COLO668 (cell line): Measurements from ENCODE around the gene TFRC.
"Not testable (repeated sequence)": the region's sequence is repeated elsewhere in the genome, so short reads cannot be mapped to it uniquely, and the experiment has no call there.

Source experiments
- DNase-seq: peaks from one replicate; lab custom pipeline; 2025; ENCODE audit not compliant: unreplicated experiment; lab: John Stamatoyannopoulos, UW

The TFRC gene

DNA sequence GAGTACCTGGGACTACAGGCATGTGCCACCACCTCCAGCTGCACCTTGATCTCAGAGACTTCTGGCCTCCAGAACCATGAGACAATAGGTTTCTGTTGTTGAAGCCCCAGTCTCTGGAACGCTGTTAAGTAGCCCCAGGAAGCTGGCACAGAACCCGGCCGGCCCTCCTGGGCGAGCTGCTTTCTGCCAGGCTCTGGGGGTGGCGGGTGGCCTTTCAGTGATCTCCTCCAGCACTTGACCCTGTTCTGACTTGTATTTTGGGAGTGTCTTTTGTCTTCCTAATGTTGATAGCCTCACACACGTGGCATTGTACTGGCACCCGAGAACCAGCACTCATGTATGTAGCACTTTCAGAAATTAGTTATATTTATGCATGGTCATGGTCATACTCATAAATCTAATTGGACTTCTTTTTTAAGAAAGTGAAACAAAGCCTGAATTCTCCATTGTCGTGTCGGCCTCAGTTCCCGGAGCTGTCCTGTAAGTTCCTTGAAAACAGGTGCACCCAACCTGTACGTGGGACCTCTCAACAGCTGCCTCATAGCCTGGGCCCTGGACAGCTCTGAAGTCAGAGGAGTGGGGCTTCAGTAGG is 74.0 kb downstream of the TFRC start:
- DNase-seq: no peak

DNA sequence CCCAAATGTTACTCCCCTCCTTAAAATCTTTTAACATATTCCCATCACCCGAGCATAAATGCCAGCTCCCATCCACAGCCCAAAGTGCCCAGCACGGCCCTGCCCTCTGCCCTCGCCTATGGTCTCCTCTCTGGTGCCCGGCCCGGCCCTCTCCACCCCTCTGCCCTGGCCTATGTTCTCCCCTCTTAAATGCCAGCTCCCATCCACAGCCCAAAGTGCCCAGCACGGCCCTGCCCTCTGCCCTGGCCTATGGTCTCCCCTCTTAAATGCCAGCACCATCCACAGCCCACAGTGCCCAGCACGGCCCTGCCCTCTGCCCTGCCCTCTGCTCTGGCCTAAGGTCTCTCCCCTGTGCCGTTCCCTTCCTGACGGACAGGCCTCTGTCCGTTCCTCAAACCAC is 76.6 kb downstream of the TFRC start:
- DNase-seq: not testable (repeated sequence)

- not testable (repeated sequence) for DNase-seq
Measured at GRCh38 chr3:196004359-196005052, 77.4 kb downstream of the TFRC start.

DNA sequence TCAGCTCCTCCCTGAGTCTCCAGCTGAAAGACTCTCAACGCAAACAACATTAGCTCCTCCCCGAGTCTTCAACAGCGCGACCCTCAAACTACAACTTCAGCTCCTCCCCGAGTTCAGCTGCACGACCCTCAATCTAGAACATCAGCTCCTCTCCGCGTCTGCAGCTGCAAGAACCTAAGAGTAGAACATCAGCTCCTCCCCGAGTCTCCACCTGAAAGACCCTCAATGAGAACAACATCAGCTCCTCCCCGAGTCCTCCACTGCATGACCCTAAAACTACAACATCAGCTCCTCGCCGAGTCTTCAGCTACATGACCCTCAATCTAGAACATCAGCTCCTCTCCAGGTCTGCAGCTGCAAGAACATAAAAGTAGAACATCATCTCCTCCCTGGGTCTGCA is 78.3 kb downstream of the TFRC start:
- DNase-seq: no peak

- DNase-seq: not testable (repeated sequence)
Measured at GRCh38 chr3:196002721-196003120, 79.2 kb downstream of the TFRC start.

GRCh38 chr3:196001240-196001639 is 80.7 kb downstream of the TFRC start:
- not testable (repeated sequence) for DNase-seq

DNA sequence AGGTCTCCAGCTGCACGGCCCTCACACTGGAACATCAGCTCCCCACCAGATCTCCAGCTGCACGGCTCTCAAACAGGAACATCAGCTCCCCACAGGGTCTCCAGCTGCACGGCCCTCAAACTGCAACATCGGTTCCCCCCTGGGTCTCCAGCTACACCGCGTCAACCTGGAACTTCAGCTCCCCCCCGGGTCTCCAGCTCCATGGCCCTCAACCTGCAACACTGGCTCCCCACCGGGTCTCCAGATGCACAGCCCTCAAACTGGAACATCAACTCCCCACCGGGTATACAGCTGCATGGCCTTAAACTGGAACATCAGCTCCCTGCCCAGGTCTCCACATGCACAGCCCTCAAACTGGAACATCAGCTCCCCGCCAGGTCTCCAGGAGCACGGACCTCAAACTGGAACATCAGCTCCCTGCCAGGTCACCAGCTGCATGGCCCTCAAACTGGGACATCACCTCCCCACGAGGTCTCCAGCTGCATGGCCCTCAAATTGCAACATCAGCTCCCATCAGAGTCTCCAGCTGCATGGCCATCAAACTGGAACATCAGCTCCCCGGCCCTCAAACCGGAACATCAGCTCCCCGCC is 81.4 kb downstream of the TFRC start:
- DNase-seq: not testable (repeated sequence)

- no peak for DNase-seq
Measured at GRCh38 chr3:195999896-196000295, 82.0 kb downstream of the TFRC start.
